Loucy (cell line): ENCODE data around the gene TUT1.

Experiments used
- H2AFZ ChIP-seq: fragments of 200-600 bp; sonication (generic); 2 replicates; pipeline ENCODE4 v1.6.0; 2016; ENCODE audit warnings: antibody characterized with exemption, mild to moderate bottlenecking, low read length, moderate library complexity
- H3F3A ChIP-seq: fragments of 200-600 bp; 2 replicates; pipeline ENCODE4 v1.6.0; 2016; ENCODE audit warnings: antibody characterized with exemption, low read depth, mild to moderate bottlenecking
- H3K27me3 ChIP-seq: fragments of 200-600 bp; sonication (generic); 2 replicates; pipeline ENCODE4 v1.6.1; 2014; ENCODE audit warnings: low read length, mild to moderate bottlenecking; ENCODE audit not compliant: insufficient read depth, poor library complexity, severe bottlenecking
- H3K36me3 ChIP-seq: fragments of 200-600 bp; sonication (generic); 2 replicates; pipeline ENCODE4 v1.6.1; 2016; ENCODE audit warnings: low read length; ENCODE audit not compliant: insufficient read depth
- H3K4me1 ChIP-seq: fragments of 200-600 bp; sonication (generic); 2 replicates; pipeline ENCODE4 v1.5.1; 2014; ENCODE audit warnings: low read length, mild to moderate bottlenecking; ENCODE audit not compliant: insufficient read depth, poor library complexity, severe bottlenecking
- H3K4me2 ChIP-seq: fragments of 200-600 bp; sonication (generic); 2 replicates; pipeline ENCODE4 v1.6.0; 2014; ENCODE audit warnings: antibody characterized with exemption, low read length, low read depth, mild to moderate bottlenecking; ENCODE audit not compliant: poor library complexity, severe bottlenecking
- H3K4me3 ChIP-seq: fragments of 200-600 bp; sonication (generic); 2 replicates; pipeline ENCODE4 v1.5.1; 2014; ENCODE audit warnings: low read length, mild to moderate bottlenecking, mixed read lengths; ENCODE audit not compliant: poor library complexity, severe bottlenecking
- H3K79me2 ChIP-seq: fragments of 200-600 bp; sonication (generic); 2 replicates; pipeline ENCODE4 v1.6.1; 2014; ENCODE audit warnings: low read length; ENCODE audit not compliant: insufficient read depth
- H3K9ac ChIP-seq: fragments of 200-600 bp; sonication (generic); 2 replicates; pipeline ENCODE4 v1.6.0; 2014; ENCODE audit warnings: mild to moderate bottlenecking, low read depth, low read length, moderate library complexity; ENCODE audit not compliant: poor library complexity, severe bottlenecking
- H3K9me2 ChIP-seq: fragments of 200-600 bp; sonication (generic); replicated peaks from 2 replicates; pipeline ENCODE4 v1.6.1; 2016; ENCODE audit warnings: low read depth, low read length, mixed read lengths
- H3K9me3 ChIP-seq: fragments of 200-600 bp; sonication (generic); 2 replicates; pipeline ENCODE4 v1.6.1; 2014; ENCODE audit warnings: mild to moderate bottlenecking, antibody characterized with exemption, low read length, low read depth; ENCODE audit not compliant: insufficient read depth
- H4K20me1 ChIP-seq: fragments of 200-600 bp; sonication (generic); 2 replicates; pipeline ENCODE4 v1.6.0; 2014; ENCODE audit warnings: antibody characterized with exemption, low read length, mild to moderate bottlenecking; ENCODE audit not compliant: insufficient read depth, poor library complexity, severe bottlenecking
- EZH2phosphoT487 ChIP-seq: fragments of 200-600 bp; IDR thresholded peaks from 2 replicates; pipeline ENCODE4 v1.6.1; 2018; ENCODE audit warnings: antibody characterized with exemption, mild to moderate bottlenecking, moderate library complexity, borderline replicate concordance
- TF ChIP-seq, protein P1 (sequence below): fragments of 200-600 bp; sonication (generic); conservative IDR thresholded peaks from 2 replicates; pipeline ENCODE4 v1.5.1; 2014; ENCODE audit warnings: mild to moderate bottlenecking, antibody characterized with exemption, low read length

Gene TUT1

DNA sequence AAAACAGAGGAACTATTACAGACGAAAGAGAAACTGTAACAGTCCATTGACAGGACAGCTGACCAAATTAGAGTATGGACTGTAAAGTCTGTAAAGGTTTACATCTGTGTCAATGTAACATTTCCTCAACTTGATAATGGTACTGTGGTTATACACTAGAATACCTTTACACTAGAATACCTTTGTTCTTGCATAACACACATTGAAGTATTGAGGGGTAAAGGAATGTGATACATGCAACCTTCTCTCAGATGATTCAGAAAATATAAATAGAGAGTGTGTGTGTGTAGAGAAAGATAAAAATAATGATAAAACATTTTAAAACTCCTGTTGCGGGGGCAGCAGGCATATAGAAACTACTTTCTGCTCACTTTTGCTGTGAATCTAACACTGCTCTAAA is 12.1 kb downstream of the TUT1 start:
- no peak overlapping the region for H3K9ac ChIP-seq
- H2AFZ ChIP-seq, result no peak overlapping the region
- H3K9me2 ChIP-seq, result no peaks in the 10 kb centered on the region
- TF ChIP-seq, protein P1, sequence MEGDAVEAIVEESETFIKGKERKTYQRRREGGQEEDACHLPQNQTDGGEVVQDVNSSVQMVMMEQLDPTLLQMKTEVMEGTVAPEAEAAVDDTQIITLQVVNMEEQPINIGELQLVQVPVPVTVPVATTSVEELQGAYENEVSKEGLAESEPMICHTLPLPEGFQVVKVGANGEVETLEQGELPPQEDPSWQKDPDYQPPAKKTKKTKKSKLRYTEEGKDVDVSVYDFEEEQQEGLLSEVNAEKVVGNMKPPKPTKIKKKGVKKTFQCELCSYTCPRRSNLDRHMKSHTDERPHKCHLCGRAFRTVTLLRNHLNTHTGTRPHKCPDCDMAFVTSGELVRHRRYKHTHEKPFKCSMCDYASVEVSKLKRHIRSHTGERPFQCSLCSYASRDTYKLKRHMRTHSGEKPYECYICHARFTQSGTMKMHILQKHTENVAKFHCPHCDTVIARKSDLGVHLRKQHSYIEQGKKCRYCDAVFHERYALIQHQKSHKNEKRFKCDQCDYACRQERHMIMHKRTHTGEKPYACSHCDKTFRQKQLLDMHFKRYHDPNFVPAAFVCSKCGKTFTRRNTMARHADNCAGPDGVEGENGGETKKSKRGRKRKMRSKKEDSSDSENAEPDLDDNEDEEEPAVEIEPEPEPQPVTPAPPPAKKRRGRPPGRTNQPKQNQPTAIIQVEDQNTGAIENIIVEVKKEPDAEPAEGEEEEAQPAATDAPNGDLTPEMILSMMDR, result no peak
- TF ChIP-seq EZH2phosphoT487, result no peak
- H3K4me2 ChIP-seq, result no peak overlapping the region
- H3K36me3 ChIP-seq, result peaks cover 39% of the 10 kb centered on the region; the same call in 1 of the 2 replicates
- peaks cover 33% of the 10 kb centered on the region; the same call in 1 of the 2 replicates for H3K79me2 ChIP-seq
- H4K20me1 ChIP-seq, result peaks cover 4% of the 10 kb centered on the region
- no peaks in the 10 kb centered on the region for H3F3A ChIP-seq
- H3K27me3 ChIP-seq, result no peaks in the 10 kb centered on the region
- H3K4me1 ChIP-seq, result peaks cover 8% of the 10 kb centered on the region
- H3K4me3 ChIP-seq, result no peak overlapping the region
- H3K9me3 ChIP-seq, result no peaks in the 10 kb centered on the region

DNA sequence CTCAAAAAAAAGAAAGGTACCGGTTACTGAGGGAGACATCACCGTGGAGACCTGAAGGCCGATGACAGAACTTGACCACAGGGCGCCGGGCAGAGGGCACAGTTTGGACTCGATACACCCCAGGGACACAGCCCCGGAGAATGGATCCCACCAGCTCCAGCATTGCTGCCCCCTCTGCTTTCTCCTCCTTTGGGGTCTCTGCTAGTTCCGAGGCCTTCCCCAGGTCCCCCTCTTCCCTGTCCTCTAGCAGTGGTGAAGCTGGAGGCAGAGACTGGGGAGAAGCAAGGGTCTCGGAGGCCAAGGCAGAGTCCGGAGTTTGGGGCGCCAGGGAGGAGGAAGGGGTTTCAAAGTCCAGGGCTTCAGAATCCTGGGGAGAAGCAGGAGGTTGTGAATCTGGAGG is 12.8 kb downstream of the TUT1 start:
- Histone ChIP-seq H3K4me3 (no peak overlapping the region), H3K36me3 (peaks cover 36% of the 10 kb centered on the region; the same call in 1 of the 2 replicates), H2AFZ (no peak overlapping the region), H3K4me1 (peaks cover 9% of the 10 kb centered on the region), H3K9me3 (no peaks in the 10 kb centered on the region), H3F3A (no peaks in the 10 kb centered on the region), H3K9ac (no peak overlapping the region), H3K27me3 (peaks cover 2% of the 10 kb centered on the region), H3K79me2 (peaks cover 27% of the 10 kb centered on the region), H3K4me2 (no peak overlapping the region), H4K20me1 (no peaks in the 10 kb centered on the region), H3K9me2 (no peaks in the 10 kb centered on the region)
- no peak for TF ChIP-seq EZH2phosphoT487
- TF ChIP-seq, protein P1, result no peak

- peaks cover 15% of the 10 kb centered on the region for H3K4me1 ChIP-seq
- H3K4me2 ChIP-seq, result no peak overlapping the region
- peaks cover 36% of the 10 kb centered on the region; the same call in 1 of the 2 replicates for H3K36me3 ChIP-seq
- peaks cover 7% of the 10 kb centered on the region for H3K27me3 ChIP-seq
- no peak overlapping the region for H3K9ac ChIP-seq
- no peaks in the 10 kb centered on the region for H3K9me2 ChIP-seq
- H3K79me2 ChIP-seq, result peaks cover 30% of the 10 kb centered on the region
- H2AFZ ChIP-seq, result no peak overlapping the region
- no peaks in the 10 kb centered on the region for H3F3A ChIP-seq
- H3K9me3 ChIP-seq, result no peaks in the 10 kb centered on the region
- peaks cover 12% of the 10 kb centered on the region for H4K20me1 ChIP-seq
- no peak for TF ChIP-seq EZH2phosphoT487
- TF ChIP-seq, protein P1, result no peak
- no peak overlapping the region for H3K4me3 ChIP-seq
Measured at GRCh38 chr11:62577046-62577714, 14.1 kb downstream of the TUT1 start.
